ENCODE data around the gene CCNB1.

GRCh38 chr5:69130241-69130640, 36.7 kb upstream of the CCNB1 start:
- TF ChIP-seq, protein P1, sequence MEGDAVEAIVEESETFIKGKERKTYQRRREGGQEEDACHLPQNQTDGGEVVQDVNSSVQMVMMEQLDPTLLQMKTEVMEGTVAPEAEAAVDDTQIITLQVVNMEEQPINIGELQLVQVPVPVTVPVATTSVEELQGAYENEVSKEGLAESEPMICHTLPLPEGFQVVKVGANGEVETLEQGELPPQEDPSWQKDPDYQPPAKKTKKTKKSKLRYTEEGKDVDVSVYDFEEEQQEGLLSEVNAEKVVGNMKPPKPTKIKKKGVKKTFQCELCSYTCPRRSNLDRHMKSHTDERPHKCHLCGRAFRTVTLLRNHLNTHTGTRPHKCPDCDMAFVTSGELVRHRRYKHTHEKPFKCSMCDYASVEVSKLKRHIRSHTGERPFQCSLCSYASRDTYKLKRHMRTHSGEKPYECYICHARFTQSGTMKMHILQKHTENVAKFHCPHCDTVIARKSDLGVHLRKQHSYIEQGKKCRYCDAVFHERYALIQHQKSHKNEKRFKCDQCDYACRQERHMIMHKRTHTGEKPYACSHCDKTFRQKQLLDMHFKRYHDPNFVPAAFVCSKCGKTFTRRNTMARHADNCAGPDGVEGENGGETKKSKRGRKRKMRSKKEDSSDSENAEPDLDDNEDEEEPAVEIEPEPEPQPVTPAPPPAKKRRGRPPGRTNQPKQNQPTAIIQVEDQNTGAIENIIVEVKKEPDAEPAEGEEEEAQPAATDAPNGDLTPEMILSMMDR (IDR thresholded peaks at IDR 0.05; ENCODE audit: poor library complexity, severe bottlenecking) = no peak
- TF ChIP-seq POLR2AphosphoS5 (IDR thresholded peaks at IDR 0.05) (no peak), RAD21 (conservative IDR thresholded peaks at IDR 0.05) (no peak), EP300 (conservative IDR thresholded peaks at IDR 0.05; ENCODE audit: poor library complexity, severe bottlenecking) (no peak), EZH2 (IDR thresholded peaks at IDR 0.05; ENCODE audit: borderline replicate concordance, insufficient read depth, low read length, poor library complexity, severe bottlenecking) (no peak), TAF1 (IDR thresholded peaks at IDR 0.05; ENCODE audit: low read depth) (no peak)

All from neural cell (in vitro differentiated cells).